T1000 (cell line): ENCODE results near the gene LIN7A.
"Not testable (repeated sequence)": the region's sequence is repeated elsewhere in the genome, so short reads cannot be mapped to it uniquely, and the experiment has no call there.

Experiments
- DNase-seq: peaks from one replicate; lab custom pipeline; 2025; ENCODE audit warnings: mixed read lengths; lab: John Stamatoyannopoulos, UW

The LIN7A gene

GRCh38 chr12:80920006-80920405 is 17.7 kb downstream of the LIN7A start:
- DNase-seq, result no peak

GRCh38 chr12:80917651-80918050 is 20.1 kb downstream of the LIN7A start:
- no peak for DNase-seq

- no peak for DNase-seq
Observed at GRCh38 chr12:80912901-80913770, 24.6 kb downstream of the LIN7A start.

GRCh38 chr12:80909370-80909769 is 28.4 kb downstream of the LIN7A start:
- no peak for DNase-seq

- DNase-seq, result no peak
Observed at GRCh38 chr12:80902711-80903110, 35.0 kb downstream of the LIN7A start.

- no peak for DNase-seq
Observed at GRCh38 chr12:80901661-80902060, 36.1 kb downstream of the LIN7A start.

GRCh38 chr12:80895240-80895639 is 42.5 kb downstream of the LIN7A start:
- DNase-seq, result no peak

GRCh38 chr12:80894179-80894578 is 43.6 kb downstream of the LIN7A start:
- no peak for DNase-seq

- DNase-seq, result no peak
Observed at GRCh38 chr12:80892597-80893445, 44.9 kb downstream of the LIN7A start.

- no peak for DNase-seq
Observed at GRCh38 chr12:80884651-80885050, 53.1 kb downstream of the LIN7A start.

GRCh38 chr12:80881106-80881505 is 56.6 kb downstream of the LIN7A start:
- DNase-seq, result no peak

GRCh38 chr12:80878452-80878851 is 59.3 kb downstream of the LIN7A start:
- DNase-seq, result not testable (repeated sequence)

- no peak for DNase-seq
Observed at GRCh38 chr12:80877721-80878265, 59.9 kb downstream of the LIN7A start.

GRCh38 chr12:80872053-80872452 is 65.7 kb downstream of the LIN7A start:
- DNase-seq, result no peak

- no peak for DNase-seq
Observed at GRCh38 chr12:80869264-80869663, 68.5 kb downstream of the LIN7A start.

- no peak for DNase-seq
Observed at GRCh38 chr12:80868576-80868975, 69.2 kb downstream of the LIN7A start.

GRCh38 chr12:80867941-80868340 is 69.8 kb downstream of the LIN7A start:
- no peak for DNase-seq

GRCh38 chr12:80864046-80864735 is 73.5 kb downstream of the LIN7A start:
- DNase-seq, result no peak

GRCh38 chr12:80862531-80862930 is 75.2 kb downstream of the LIN7A start:
- no peak for DNase-seq

- DNase-seq, result no peak
Observed at GRCh38 chr12:80861641-80862378, 75.9 kb downstream of the LIN7A start.

- no peak for DNase-seq
Observed at GRCh38 chr12:80860928-80861327, 76.8 kb downstream of the LIN7A start.
